ENCODE data around the gene GDAP1L1.

GDAP1L1 gene

DNA sequence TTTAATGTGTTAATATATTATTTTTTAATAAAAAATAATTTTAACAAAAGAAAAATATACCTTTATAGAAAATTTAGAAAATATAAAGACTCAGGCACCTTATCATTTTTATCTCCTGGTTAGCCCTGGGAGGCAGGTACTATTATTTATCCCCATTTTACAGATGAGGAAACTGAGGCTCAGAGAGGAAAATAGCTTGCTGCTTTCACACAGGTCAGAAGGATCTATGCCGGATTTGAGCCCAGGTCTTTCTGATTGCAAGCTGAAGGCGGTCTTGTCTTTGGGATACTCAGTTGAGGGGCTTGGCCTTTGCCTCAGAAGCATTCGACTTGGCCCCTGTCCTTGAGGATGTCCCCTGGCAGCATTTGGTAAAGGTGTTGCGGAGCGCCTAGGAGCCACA lies 25.1 kb upstream of the GDAP1L1 start:
- DNase-seq: no peak
- H3K27me3 Mint-ChIP-seq (ENCODE audit: low read depth, poor library complexity): peaks cover 13% of the 10 kb centered on the region
- H3K27ac Mint-ChIP-seq: no peak overlapping the region
- H3K36me3 Mint-ChIP-seq (ENCODE audit: low read depth): no peaks in the 10 kb centered on the region
- no peaks in the 10 kb centered on the region for H3K9me3 Mint-ChIP-seq
- H3K4me1 Mint-ChIP-seq: peaks cover 18% of the 10 kb centered on the region
- H3K4me3 Mint-ChIP-seq: no peak overlapping the region
- TF ChIP-seq, protein P1, sequence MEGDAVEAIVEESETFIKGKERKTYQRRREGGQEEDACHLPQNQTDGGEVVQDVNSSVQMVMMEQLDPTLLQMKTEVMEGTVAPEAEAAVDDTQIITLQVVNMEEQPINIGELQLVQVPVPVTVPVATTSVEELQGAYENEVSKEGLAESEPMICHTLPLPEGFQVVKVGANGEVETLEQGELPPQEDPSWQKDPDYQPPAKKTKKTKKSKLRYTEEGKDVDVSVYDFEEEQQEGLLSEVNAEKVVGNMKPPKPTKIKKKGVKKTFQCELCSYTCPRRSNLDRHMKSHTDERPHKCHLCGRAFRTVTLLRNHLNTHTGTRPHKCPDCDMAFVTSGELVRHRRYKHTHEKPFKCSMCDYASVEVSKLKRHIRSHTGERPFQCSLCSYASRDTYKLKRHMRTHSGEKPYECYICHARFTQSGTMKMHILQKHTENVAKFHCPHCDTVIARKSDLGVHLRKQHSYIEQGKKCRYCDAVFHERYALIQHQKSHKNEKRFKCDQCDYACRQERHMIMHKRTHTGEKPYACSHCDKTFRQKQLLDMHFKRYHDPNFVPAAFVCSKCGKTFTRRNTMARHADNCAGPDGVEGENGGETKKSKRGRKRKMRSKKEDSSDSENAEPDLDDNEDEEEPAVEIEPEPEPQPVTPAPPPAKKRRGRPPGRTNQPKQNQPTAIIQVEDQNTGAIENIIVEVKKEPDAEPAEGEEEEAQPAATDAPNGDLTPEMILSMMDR (IDR thresholded peaks at IDR 0.05): no peak

DNA sequence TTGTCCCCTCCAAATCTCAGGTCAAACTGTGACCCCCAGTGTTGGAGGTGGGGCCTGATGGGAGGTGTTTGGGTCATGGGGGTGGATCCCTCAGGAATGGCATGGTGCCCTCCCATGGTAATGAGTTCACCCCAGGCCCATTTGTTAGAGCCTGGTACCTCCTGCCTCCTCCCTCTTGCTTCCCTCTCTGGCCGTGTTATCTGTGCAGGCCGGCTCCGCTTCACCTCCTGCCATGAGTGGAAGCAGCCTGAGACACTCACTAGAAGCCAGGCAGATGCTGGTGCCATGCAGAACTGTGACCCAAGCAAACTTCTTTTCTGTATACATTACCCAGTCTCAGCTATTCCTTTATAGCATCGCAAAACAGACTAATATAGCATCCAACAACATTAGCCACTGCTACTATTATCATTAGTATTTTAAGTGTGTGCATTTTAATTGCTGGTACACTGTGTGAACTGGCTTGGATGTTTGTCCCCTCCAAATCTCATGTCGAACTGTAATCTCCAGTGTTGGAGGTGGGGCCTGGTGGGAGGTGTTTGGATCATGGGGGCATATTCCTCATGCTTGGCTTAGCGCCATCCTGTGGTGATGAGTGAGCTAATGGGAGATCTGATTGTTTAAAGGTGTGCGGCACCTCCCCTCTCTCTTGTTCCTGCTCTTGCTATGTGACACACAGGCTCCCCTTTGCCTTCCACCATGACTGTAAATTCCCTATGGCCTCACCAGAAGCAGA lies 24.3 kb upstream of the GDAP1L1 start:
- Mint-ChIP-seq H3K36me3 (ENCODE audit: low read depth) (no peaks in the 10 kb centered on the region), H3K4me1 (peaks cover 12% of the 10 kb centered on the region), H3K4me3 (no peak overlapping the region), H3K9me3 (no peaks in the 10 kb centered on the region), H3K27me3 (ENCODE audit: low read depth, poor library complexity) (peaks cover 9% of the 10 kb centered on the region), H3K27ac (no peak overlapping the region)
- TF ChIP-seq, protein P1 (IDR thresholded peaks at IDR 0.05): no peak
- no peak for DNase-seq

DNA sequence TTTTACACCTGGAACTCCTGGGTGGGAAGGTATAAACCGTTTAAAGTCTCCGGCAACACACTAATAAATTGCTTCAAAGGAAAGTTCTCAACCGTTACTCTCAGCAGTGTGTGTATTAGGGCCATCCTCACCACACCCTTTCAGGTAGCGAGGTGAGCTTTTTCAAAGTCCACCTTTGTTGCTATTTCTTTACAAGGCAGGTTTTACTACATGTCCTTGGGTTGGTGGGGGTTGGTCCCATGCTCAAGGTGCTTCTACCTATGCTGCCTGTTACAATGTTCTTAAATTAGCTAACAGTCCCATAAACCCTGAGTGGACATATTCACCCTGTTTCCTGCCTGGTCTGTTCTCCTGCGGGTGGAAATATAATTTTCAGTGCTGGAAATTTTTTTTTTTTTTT lies 23.4 kb upstream of the GDAP1L1 start:
- Mint-ChIP-seq H3K4me3 (no peak overlapping the region), H3K9me3 (no peaks in the 10 kb centered on the region), H3K27ac (no peak overlapping the region), H3K27me3 (ENCODE audit: low read depth, poor library complexity) (peaks cover 9% of the 10 kb centered on the region), H3K4me1 (peaks cover 16% of the 10 kb centered on the region), H3K36me3 (ENCODE audit: low read depth) (no peaks in the 10 kb centered on the region)
- no peak for DNase-seq
- TF ChIP-seq, protein P1 (IDR thresholded peaks at IDR 0.05): no peak

DNA sequence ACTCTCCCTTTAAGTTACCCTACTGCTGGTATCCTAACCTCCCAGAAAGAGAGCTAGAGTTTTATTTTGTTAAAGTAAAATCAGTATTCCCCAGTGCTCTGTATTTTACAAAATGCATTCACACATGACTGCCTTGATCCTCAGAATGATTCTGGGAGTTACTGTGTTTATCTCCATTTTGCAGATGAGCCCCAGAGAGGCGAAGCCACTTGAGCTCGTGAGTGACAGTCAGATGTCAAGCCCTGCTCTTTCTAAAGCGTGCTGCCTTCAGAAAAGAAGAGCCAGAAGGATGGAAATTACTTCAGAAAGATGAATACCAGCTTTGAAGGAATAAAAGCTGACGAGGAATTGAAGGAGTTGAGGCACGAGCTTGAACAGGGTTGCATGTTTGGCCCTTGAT lies 22.5 kb upstream of the GDAP1L1 start:
- H3K9me3 Mint-ChIP-seq: no peaks in the 10 kb centered on the region
- TF ChIP-seq, protein P1 (IDR thresholded peaks at IDR 0.05): no peak
- peaks cover 7% of the 10 kb centered on the region for H3K4me1 Mint-ChIP-seq
- no peak overlapping the region for H3K27ac Mint-ChIP-seq
- no peak overlapping the region for H3K4me3 Mint-ChIP-seq
- peaks cover 9% of the 10 kb centered on the region for H3K27me3 Mint-ChIP-seq (ENCODE audit: low read depth, poor library complexity)
- DNase-seq: no peak
- H3K36me3 Mint-ChIP-seq (ENCODE audit: low read depth): no peaks in the 10 kb centered on the region

DNA sequence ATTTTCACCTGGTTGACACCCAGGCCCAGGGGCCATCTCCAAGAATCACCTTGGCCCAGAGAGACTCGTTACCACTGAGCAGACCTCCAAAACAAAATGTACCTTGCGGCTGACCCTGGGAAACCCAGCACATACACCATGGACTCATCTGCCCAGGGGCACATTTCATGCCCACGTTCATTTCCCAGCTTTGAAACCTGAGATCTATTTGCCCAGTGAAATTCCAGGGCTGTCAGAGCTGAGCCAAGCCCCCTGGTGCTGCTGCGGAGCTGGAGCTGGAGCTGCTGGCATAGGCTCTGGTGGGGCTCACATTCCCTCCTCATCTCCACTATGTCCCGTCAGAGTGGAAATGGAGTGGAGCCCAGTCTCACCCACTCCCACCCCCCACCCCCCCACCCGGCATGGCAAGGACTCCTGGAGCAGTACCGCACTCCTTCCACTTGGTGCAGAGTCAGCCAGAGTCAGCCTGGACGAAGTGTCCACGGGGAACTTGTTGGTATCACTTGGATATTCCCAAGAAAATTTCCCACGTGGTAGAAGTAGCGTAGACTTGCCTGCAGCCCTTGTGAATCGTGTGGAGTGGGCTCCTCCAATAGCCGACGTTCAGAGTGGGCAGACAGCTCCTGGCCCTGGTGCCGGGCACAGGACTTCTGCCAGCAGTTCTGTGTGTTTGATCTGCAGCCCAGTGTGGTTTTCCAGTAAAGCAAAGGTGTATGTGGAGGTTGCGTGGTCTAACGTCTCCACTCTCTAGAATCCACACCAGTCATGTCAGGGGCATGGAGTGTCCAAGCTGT lies 18.4 kb upstream of the GDAP1L1 start:
- TF ChIP-seq, protein P1 (IDR thresholded peaks at IDR 0.05): no peak
- H3K27ac Mint-ChIP-seq: no peak overlapping the region
- no peak overlapping the region for H3K4me3 Mint-ChIP-seq
- H3K27me3 Mint-ChIP-seq (ENCODE audit: low read depth, poor library complexity): peaks cover 5% of the 10 kb centered on the region
- no peaks in the 10 kb centered on the region for H3K9me3 Mint-ChIP-seq
- DNase-seq: no peak
- H3K36me3 Mint-ChIP-seq (ENCODE audit: low read depth): no peaks in the 10 kb centered on the region
- peaks cover 14% of the 10 kb centered on the region for H3K4me1 Mint-ChIP-seq
